GM18505 (cell line): ENCODE results near the gene VCAN.

Source experiments
- ATAC-seq: cut with Tn5 transposase; IDR thresholded peaks from one replicate; pipeline ENCODE4 v1.9.1; 2021; ENCODE audit not compliant: unreplicated experiment
- POLR2A ChIP-seq: IDR thresholded peaks from 4 replicates; pipeline ENCODE4 v1.6.1; 2011; ENCODE audit warnings: borderline replicate concordance; ENCODE audit not compliant: insufficient read depth, insufficient read length; ENCODE audit errors: extremely low read depth

The VCAN gene

GRCh38 chr5:83474161-83474796 lies 2.7 kb downstream of the VCAN start:
- TF ChIP-seq POLR2A = no peak
- ATAC-seq = peak; percentile 53

GRCh38 chr5:83474991-83475390 lies 3.4 kb downstream of the VCAN start:
- ATAC-seq = no peak
- TF ChIP-seq POLR2A = no peak

GRCh38 chr5:83475391-83475863 lies 3.9 kb downstream of the VCAN start:
- TF ChIP-seq POLR2A = no peak
- no peak for ATAC-seq

DNA sequence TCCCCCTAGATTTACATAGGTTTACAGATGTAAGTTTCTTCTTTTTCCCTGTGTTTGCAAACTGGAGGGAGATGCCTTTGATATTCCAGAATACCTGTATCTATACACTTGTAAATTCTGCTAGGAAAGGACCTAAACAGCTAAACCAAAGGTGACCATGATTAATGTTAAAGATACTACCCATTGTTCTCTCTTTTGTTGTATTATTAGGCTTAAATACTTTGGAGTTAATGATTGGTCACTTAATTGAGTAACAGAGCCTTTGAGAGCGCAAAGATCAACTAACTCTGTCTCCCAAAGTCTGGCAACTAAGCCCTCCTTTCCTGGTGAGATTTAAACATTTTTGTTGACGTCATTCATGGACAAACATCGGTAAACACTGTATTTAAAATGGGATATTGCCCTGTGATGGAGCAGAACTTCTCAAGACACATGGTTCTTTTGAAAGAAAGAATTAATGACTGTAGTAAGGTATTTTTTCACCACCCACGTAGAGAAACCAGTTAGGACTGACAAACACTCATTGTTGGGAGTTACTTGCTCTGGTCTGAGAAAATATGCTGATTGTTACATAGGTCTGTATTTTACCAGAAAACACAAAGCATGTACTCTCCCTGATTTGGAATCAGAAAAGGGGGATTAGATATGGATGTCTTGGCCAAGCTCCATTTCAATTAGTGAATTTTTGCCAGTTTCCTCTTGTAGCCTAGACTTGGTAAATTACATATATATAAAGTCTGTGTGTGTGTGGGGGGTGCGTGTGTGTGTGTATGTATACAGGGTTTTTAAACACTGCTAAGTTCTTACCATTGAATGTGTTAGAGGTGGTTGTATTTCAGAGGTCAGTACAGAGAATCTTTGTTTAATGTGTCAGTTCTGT lies 4.6 kb downstream of the VCAN start:
- no peak for TF ChIP-seq POLR2A
- no peak for ATAC-seq

GRCh38 chr5:83482961-83483360 lies 11.4 kb downstream of the VCAN start:
- no peak for ATAC-seq
- TF ChIP-seq POLR2A = no peak

DNA sequence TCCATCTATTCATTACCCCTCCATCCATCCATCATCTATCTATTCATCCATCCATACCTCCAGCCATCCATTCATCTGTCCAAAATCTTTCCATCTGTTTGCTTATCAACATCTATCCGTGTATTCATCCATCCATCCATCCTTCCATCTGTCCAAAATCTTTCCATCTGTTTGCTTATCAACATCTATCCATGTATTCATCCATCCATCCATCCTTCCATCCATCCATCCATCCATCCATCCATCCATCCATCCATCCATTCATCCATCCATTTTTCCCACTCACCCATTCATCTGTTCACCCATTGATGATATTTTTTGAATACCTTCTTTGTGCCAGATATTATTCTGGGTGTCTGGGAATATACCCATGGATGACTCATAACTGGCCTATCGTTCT lies 12.8 kb downstream of the VCAN start:
- ATAC-seq = no peak
- no peak for TF ChIP-seq POLR2A

GRCh38 chr5:83485842-83486241 lies 14.3 kb downstream of the VCAN start:
- no peak for ATAC-seq
- no peak for TF ChIP-seq POLR2A

GRCh38 chr5:83487155-83487554 lies 15.6 kb downstream of the VCAN start:
- TF ChIP-seq POLR2A = no peak
- ATAC-seq = no peak

- ATAC-seq = no peak
- TF ChIP-seq POLR2A = no peak
These were observed 16.7 kb downstream of the VCAN start for GRCh38 chr5:83488271-83488670.

GRCh38 chr5:83488821-83489220 lies 17.3 kb downstream of the VCAN start:
- TF ChIP-seq POLR2A = no peak
- ATAC-seq = no peak

GRCh38 chr5:83490203-83490602 lies 18.7 kb downstream of the VCAN start:
- no peak for ATAC-seq

GRCh38 chr5:83492331-83492730 lies 20.8 kb downstream of the VCAN start:
- no peak for TF ChIP-seq POLR2A
- no peak for ATAC-seq

More at GRCh38 chr5:83490203-83490602, 18.7 kb downstream of the VCAN start:
- no peak for TF ChIP-seq POLR2A

DNA sequence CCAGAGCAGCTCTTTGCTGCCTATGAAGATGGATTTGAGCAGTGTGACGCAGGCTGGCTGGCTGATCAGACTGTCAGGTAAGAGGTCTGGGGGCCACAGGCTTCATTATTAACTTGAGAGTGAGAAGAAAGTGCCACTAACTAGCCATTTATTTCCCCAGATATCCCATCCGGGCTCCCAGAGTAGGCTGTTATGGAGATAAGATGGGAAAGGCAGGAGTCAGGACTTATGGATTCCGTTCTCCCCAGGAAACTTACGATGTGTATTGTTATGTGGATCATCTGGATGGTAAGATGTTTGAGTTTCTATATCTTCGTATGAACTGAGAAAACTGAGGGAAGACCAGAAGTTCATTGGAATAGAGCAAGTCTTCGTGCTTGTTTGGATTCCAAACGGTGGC lies 22.1 kb downstream of the VCAN start:
- no peak for ATAC-seq
- no peak for TF ChIP-seq POLR2A

- TF ChIP-seq POLR2A = no peak
- no peak for ATAC-seq
These were observed 22.6 kb downstream of the VCAN start for GRCh38 chr5:83494087-83494620.
